Fibroblast of mammary gland (primary cell): ENCODE measurements around the gene FUT8.

Experiments
- DNase-seq: peaks from one replicate; pipeline ENCODE4 v3.0.0-alpha.2; 2010; ENCODE audit warnings: low read depth
- H3K4me3 ChIP-seq: 2 replicates; pipeline ENCODE4 v1.5.1; 2011; ENCODE audit warnings: low read depth, mild to moderate bottlenecking, low read length, moderate library complexity; ENCODE audit not compliant: control insufficient read depth
- CTCF ChIP-seq: conservative IDR thresholded peaks from 2 replicates; pipeline ENCODE4 v1.5.1; 2011; ENCODE audit warnings: low read depth, low read length, inconsistent platforms; ENCODE audit not compliant: control insufficient read depth, insufficient read depth

The FUT8 gene

GRCh38 chr14:65581799-65582198, 169.3 kb downstream of the FUT8 start:
- no peak overlapping the region for H3K4me3 ChIP-seq
- DNase-seq: no peak
- TF ChIP-seq CTCF: no peak

- TF ChIP-seq CTCF: no peak
- DNase-seq: no peak
- no peak overlapping the region for H3K4me3 ChIP-seq
Observed at GRCh38 chr14:65585216-65585615, 172.7 kb downstream of the FUT8 start.

GRCh38 chr14:65588426-65589140, 176.1 kb downstream of the FUT8 start:
- DNase-seq: peak; percentile 17
- TF ChIP-seq CTCF: no peak
- no peak overlapping the region for H3K4me3 ChIP-seq

GRCh38 chr14:65594153-65594881, 181.8 kb downstream of the FUT8 start:
- no peak overlapping the region for H3K4me3 ChIP-seq
- DNase-seq: no peak
- TF ChIP-seq CTCF: no peak

- TF ChIP-seq CTCF: no peak
- no peak overlapping the region for H3K4me3 ChIP-seq
Observed at GRCh38 chr14:65594882-65595237, 182.3 kb downstream of the FUT8 start.

GRCh38 chr14:65599375-65599774, 186.8 kb downstream of the FUT8 start:
- no peak overlapping the region for H3K4me3 ChIP-seq
- TF ChIP-seq CTCF: no peak
- DNase-seq: no peak

More at GRCh38 chr14:65594882-65595237, 182.3 kb downstream of the FUT8 start:
- DNase-seq: no peak
